ENCODE results near the gene UNC5B. TPM values are rescaled to one million over a fixed set of nuclear protein-coding genes. Genes with fewer than 3 reads are reported as not detected.

UNC5B gene
- total RNA-seq, 1 donor from 2014 or later, result 6.3 TPM

- H3K36me3 ChIP-seq (ENCODE audit: control insufficient read depth in 3 of 3, insufficient read depth in 3 of 3, low read length in 3 of 3), result no peaks in the 10 kb centered on the region
- H3K4me3 ChIP-seq (ENCODE audit: low read length in 3 of 3), result no peak overlapping the region
- H3K27ac ChIP-seq (ENCODE audit: low read depth, low read length), result no peak overlapping the region
- H3K9ac ChIP-seq (ENCODE audit: low read depth in 1 of 3, low read length in 3 of 3), result no peak overlapping the region
- H3K27me3 ChIP-seq (ENCODE audit: control insufficient read depth in 3 of 3, insufficient read depth in 3 of 3, low read length in 3 of 3), result no peaks in the 10 kb centered on the region
- peaks cover 43 to 71% (median 61%) of the 10 kb centered on the region in 3 donors for H3K4me1 ChIP-seq (ENCODE audit: control insufficient read depth in 3 of 3, insufficient read depth in 3 of 3, low read length in 3 of 3)
- no peaks in the 10 kb centered on the region for H3K9me3 ChIP-seq (ENCODE audit: control insufficient read depth in 3 of 3, low read length in 3 of 3)
These were observed 24.7 kb downstream of the UNC5B start for GRCh38 chr10:71236822-71237682.

- Histone ChIP-seq H3K27me3 (ENCODE audit: control insufficient read depth in 3 of 3, insufficient read depth in 3 of 3, low read length in 3 of 3) (no peaks in the 10 kb centered on the region), H3K27ac (ENCODE audit: low read depth, low read length) (no peak overlapping the region), H3K4me3 (ENCODE audit: low read length in 3 of 3) (no peak overlapping the region), H3K9ac (ENCODE audit: low read depth in 1 of 3, low read length in 3 of 3) (no peak overlapping the region), H3K9me3 (ENCODE audit: control insufficient read depth in 3 of 3, low read length in 3 of 3) (no peaks in the 10 kb centered on the region), H3K36me3 (ENCODE audit: control insufficient read depth in 3 of 3, insufficient read depth in 3 of 3, low read length in 3 of 3) (no peaks in the 10 kb centered on the region), H3K4me1 (ENCODE audit: control insufficient read depth in 3 of 3, insufficient read depth in 3 of 3, low read length in 3 of 3) (peaks cover 40 to 69% (median 58%) of the 10 kb centered on the region in 3 donors)
These were observed 25.7 kb downstream of the UNC5B start for GRCh38 chr10:71237843-71238623.

- Histone ChIP-seq H3K27me3 (ENCODE audit: control insufficient read depth in 3 of 3, insufficient read depth in 3 of 3, low read length in 3 of 3) (no peaks in the 10 kb centered on the region), H3K27ac (ENCODE audit: low read depth, low read length) (no peak overlapping the region), H3K9me3 (ENCODE audit: control insufficient read depth in 3 of 3, low read length in 3 of 3) (no peaks in the 10 kb centered on the region), H3K36me3 (ENCODE audit: control insufficient read depth in 3 of 3, insufficient read depth in 3 of 3, low read length in 3 of 3) (no peaks in the 10 kb centered on the region), H3K4me3 (ENCODE audit: low read length in 3 of 3) (no peak overlapping the region), H3K4me1 (ENCODE audit: control insufficient read depth in 3 of 3, insufficient read depth in 3 of 3, low read length in 3 of 3) (peaks cover 43 to 65% (median 58%) of the 10 kb centered on the region in 3 donors), H3K9ac (ENCODE audit: low read depth in 1 of 3, low read length in 3 of 3) (no peak overlapping the region)
These were observed 26.3 kb downstream of the UNC5B start for GRCh38 chr10:71238626-71239025.

- H3K4me1 ChIP-seq (ENCODE audit: control insufficient read depth in 3 of 3, insufficient read depth in 3 of 3, low read length in 3 of 3), result peaks cover 49 to 66% (median 59%) of the 10 kb centered on the region in 3 donors
- no peaks in the 10 kb centered on the region for H3K9me3 ChIP-seq (ENCODE audit: control insufficient read depth in 3 of 3, low read length in 3 of 3)
- no peaks in the 10 kb centered on the region for H3K36me3 ChIP-seq (ENCODE audit: control insufficient read depth in 3 of 3, insufficient read depth in 3 of 3, low read length in 3 of 3)
- H3K27me3 ChIP-seq (ENCODE audit: control insufficient read depth in 3 of 3, insufficient read depth in 3 of 3, low read length in 3 of 3), result no peaks in the 10 kb centered on the region
- H3K9ac ChIP-seq (ENCODE audit: low read depth in 1 of 3, low read length in 3 of 3), result no peak overlapping the region
- no peak overlapping the region for H3K4me3 ChIP-seq (ENCODE audit: low read length in 3 of 3)
- H3K27ac ChIP-seq (ENCODE audit: low read depth, low read length), result no peak overlapping the region
These were observed 27.0 kb downstream of the UNC5B start for GRCh38 chr10:71239131-71239915.

GRCh38 chr10:71239946-71240795 lies 27.8 kb downstream of the UNC5B start:
- Histone ChIP-seq H3K27ac (ENCODE audit: low read depth, low read length) (no peak overlapping the region), H3K9ac (ENCODE audit: low read depth in 1 of 3, low read length in 3 of 3) (no peak overlapping the region), H3K4me1 (ENCODE audit: control insufficient read depth in 3 of 3, insufficient read depth in 3 of 3, low read length in 3 of 3) (peaks cover 56 to 67% (median 60%) of the 10 kb centered on the region in 3 donors)

GRCh38 chr10:71241114-71241829 lies 28.9 kb downstream of the UNC5B start:
- Histone ChIP-seq H3K36me3 (ENCODE audit: control insufficient read depth in 3 of 3, insufficient read depth in 3 of 3, low read length in 3 of 3) (no peaks in the 10 kb centered on the region), H3K9me3 (ENCODE audit: control insufficient read depth in 3 of 3, low read length in 3 of 3) (no peaks in the 10 kb centered on the region), H3K27ac (ENCODE audit: low read depth, low read length) (no peak overlapping the region), H3K4me1 (ENCODE audit: control insufficient read depth in 3 of 3, insufficient read depth in 3 of 3, low read length in 3 of 3) (peaks cover 50 to 64% (median 63%) of the 10 kb centered on the region in 3 donors), H3K27me3 (ENCODE audit: control insufficient read depth in 3 of 3, insufficient read depth in 3 of 3, low read length in 3 of 3) (no peaks in the 10 kb centered on the region), H3K4me3 (ENCODE audit: low read length in 3 of 3) (no peak overlapping the region), H3K9ac (ENCODE audit: low read depth in 1 of 3, low read length in 3 of 3) (no peak overlapping the region)

More at GRCh38 chr10:71239946-71240795, 27.8 kb downstream of the UNC5B start:
- Histone ChIP-seq H3K36me3 (ENCODE audit: control insufficient read depth in 3 of 3, insufficient read depth in 3 of 3, low read length in 3 of 3) (no peaks in the 10 kb centered on the region), H3K27me3 (ENCODE audit: control insufficient read depth in 3 of 3, insufficient read depth in 3 of 3, low read length in 3 of 3) (no peaks in the 10 kb centered on the region), H3K9me3 (ENCODE audit: control insufficient read depth in 3 of 3, low read length in 3 of 3) (no peaks in the 10 kb centered on the region), H3K4me3 (ENCODE audit: low read length in 3 of 3) (no peak overlapping the region)

GRCh38 chr10:71241830-71242621 lies 29.7 kb downstream of the UNC5B start:
- H3K27ac ChIP-seq (ENCODE audit: low read depth, low read length), result no peak overlapping the region
- peaks cover 50 to 66% (median 61%) of the 10 kb centered on the region in 3 donors for H3K4me1 ChIP-seq (ENCODE audit: control insufficient read depth in 3 of 3, insufficient read depth in 3 of 3, low read length in 3 of 3)
- H3K9ac ChIP-seq (ENCODE audit: low read depth in 1 of 3, low read length in 3 of 3), result peak overlapping the region in 1 of 3 donors; percentile 33
- no peaks in the 10 kb centered on the region for H3K36me3 ChIP-seq (ENCODE audit: control insufficient read depth in 3 of 3, insufficient read depth in 3 of 3, low read length in 3 of 3)
- no peaks in the 10 kb centered on the region for H3K9me3 ChIP-seq (ENCODE audit: control insufficient read depth in 3 of 3, low read length in 3 of 3)
- H3K4me3 ChIP-seq (ENCODE audit: low read length in 3 of 3), result no peak overlapping the region
- no peaks in the 10 kb centered on the region for H3K27me3 ChIP-seq (ENCODE audit: control insufficient read depth in 3 of 3, insufficient read depth in 3 of 3, low read length in 3 of 3)

- Histone ChIP-seq H3K4me1 (ENCODE audit: control insufficient read depth in 3 of 3, insufficient read depth in 3 of 3, low read length in 3 of 3) (peaks cover 50 to 71% (median 60%) of the 10 kb centered on the region in 3 donors), H3K27ac (ENCODE audit: low read depth, low read length) (no peak overlapping the region), H3K27me3 (ENCODE audit: control insufficient read depth in 3 of 3, insufficient read depth in 3 of 3, low read length in 3 of 3) (peaks cover 0 to 2% (median 0%) of the 10 kb centered on the region in 3 donors), H3K9me3 (ENCODE audit: control insufficient read depth in 3 of 3, low read length in 3 of 3) (no peaks in the 10 kb centered on the region), H3K4me3 (ENCODE audit: low read length in 3 of 3) (no peak overlapping the region), H3K36me3 (ENCODE audit: control insufficient read depth in 3 of 3, insufficient read depth in 3 of 3, low read length in 3 of 3) (no peaks in the 10 kb centered on the region), H3K9ac (ENCODE audit: low read depth in 1 of 3, low read length in 3 of 3) (peak overlapping the region in 1 of 3 donors; percentile 33)
These were observed 30.2 kb downstream of the UNC5B start for GRCh38 chr10:71242622-71243009.

Data from skeletal muscle tissue (tissue), 4 donors.